ENCODE measurements around the gene IQCK.

DNA sequence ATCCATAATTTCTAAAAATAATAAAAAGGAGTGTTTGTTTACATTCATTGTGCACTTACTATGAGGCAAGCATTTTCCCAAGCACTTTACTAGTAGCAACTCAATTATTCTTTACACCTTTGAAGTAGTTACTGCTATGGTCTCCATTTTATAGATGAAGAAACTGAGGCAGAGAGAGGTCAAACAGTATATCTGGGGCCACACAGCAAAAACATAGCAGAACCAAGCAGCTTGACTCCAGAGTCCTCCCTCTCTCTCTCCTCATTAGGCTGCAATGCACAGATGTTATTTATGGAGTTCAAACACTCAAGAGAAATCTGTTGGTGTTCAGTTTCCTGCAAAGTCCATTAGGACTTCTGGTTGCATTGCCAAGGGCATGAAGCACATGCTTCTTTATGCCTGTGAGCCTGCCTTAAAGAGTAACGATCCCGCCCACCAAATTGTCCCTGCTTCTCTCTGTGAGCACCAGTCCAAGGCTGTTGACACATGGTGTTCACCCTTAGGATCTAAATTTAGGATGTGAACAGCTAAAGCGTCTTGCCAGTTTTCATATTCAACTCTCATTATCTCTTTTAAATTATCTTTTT, 122.5 kb downstream of the IQCK start:
- TF ChIP-seq CTCF (IDR thresholded peaks at IDR 0.05): no peak
- TF ChIP-seq POLR2A (IDR thresholded peaks at IDR 0.05): no peak
